T follicular helper cell (primary cell): ENCODE data around the gene OR56B1.
"Not testable (repeated sequence)": the region's sequence is repeated elsewhere in the genome, so short reads cannot be mapped to it uniquely, and the experiment has no call there.

Source experiments
- DNase-seq: peaks from one replicate; pipeline ENCODE4 v3.0.0-alpha.2; 2020; ENCODE audit warnings: low read depth
- total RNA-seq, 2 experiments: gene quantifications; one replicate each; lab custom pipeline; 2026; lab: John Stamatoyannopoulos, UW

The OR56B1 gene, protein sequence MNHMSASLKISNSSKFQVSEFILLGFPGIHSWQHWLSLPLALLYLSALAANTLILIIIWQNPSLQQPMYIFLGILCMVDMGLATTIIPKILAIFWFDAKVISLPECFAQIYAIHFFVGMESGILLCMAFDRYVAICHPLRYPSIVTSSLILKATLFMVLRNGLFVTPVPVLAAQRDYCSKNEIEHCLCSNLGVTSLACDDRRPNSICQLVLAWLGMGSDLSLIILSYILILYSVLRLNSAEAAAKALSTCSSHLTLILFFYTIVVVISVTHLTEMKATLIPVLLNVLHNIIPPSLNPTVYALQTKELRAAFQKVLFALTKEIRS
- 0 to 0.24 reads per million in 2 experiments for total RNA-seq

DNA sequence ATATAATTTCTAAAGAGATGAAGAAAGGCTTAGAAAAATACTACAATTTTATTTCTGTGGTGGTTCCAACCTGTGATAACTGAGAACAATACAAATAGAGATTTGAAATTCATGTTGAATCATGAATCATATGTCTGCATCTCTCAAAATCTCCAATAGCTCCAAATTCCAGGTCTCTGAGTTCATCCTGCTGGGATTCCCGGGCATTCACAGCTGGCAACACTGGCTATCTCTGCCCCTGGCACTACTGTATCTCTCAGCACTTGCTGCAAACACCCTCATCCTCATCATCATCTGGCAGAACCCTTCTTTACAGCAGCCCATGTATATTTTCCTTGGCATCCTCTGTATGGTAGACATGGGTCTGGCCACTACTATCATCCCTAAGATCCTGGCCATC lies at the start of gene OR56B1:
OR56B1 (plus strand) TSS at position 53 of the 400 bp plus-strand sequence; CDS start at position 122, 69 bp downstream.
- no peak for DNase-seq

GRCh38 chr11:5688482-5688881 lies 47.8 kb upstream of the OR56B1 start:
- DNase-seq: no peak

- peak; percentile 14 for DNase-seq
Observed at GRCh38 chr11:5689551-5689983, 46.7 kb upstream of the OR56B1 start, which contains the start of gene TRIM22. Gene TRIM22 (plus strand): TSS chr11:5689790. CDS start chr11:5696233, 6,443 bp downstream.

- no peak for DNase-seq
Observed at GRCh38 chr11:5690216-5690615, 46.0 kb upstream of the OR56B1 start.

- DNase-seq: no peak
Observed at GRCh38 chr11:5690736-5691135, 45.5 kb upstream of the OR56B1 start.

DNA sequence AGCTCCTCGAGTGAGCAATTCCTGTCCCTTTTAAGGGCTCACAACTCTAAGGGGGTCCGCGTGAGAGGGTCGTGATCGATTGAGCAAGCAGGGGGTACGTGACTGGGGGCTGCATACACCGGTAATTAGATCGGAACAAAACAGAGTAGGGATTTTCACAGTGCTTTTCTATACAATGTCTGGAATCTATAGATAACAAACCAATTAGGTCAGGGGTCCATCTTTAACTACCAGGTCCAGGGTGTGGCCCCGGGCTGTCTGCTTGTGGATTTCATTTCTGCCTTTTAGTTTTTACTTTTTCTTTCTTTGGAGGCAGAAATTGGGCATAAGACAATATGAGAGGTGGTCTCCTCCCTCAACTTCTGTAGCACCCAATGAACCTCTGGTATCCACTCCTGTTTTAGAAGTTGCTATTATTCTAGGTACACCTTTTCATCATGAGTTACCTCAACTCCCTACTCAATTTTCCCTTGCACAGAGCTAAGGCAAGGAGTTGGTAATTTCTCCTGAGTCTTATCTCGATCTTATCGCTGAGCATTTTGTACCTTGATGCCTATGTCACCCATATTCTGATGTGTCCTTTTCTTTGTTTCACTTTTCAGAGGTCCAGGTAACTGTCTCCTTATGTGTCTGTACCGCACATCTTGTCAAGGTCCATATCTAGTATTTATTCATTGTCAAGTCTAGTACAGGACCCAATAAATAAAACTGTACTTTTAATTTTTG lies 44.8 kb upstream of the OR56B1 start:
- not testable (repeated sequence) for DNase-seq

DNA sequence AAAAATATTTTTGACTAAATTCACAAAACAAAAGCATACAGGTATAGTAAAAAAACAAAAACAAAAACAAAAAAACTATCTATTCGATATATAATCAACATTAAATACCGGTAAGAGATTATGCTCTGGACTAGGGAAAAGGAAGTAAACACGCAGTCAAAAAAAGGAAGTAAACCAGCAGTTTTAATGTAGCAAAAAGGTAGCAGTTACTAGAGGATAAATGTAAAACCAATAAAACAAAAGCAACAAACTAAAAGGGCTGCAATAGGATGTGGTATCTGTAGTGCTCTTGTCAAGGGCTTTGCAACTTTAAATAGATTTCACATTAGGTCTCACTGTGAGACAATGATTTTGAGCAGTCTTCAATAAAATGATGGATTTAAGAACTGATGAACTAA lies 44.3 kb upstream of the OR56B1 start:
- DNase-seq: no peak

DNA sequence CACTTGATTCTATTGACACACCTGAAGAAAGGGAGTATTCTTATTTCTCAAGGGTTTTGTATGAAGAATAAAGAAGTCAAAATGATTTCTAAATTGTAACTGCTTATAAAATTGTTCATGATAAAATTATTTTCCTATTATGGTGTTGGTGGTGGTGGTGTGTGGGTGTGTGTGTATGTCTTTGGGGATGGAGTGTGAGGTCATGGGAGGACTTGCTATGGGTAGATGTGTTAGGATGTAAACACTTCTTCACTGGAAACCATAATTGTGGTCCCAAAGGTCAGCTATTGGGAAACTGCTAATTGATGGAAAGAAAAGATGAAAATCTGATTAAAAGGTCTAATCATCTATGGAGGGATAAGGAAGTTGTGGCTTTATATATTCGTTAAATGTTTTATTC lies 41.6 kb upstream of the OR56B1 start:
- no peak for DNase-seq

- no peak for DNase-seq
Observed at GRCh38 chr11:5695580-5695979, 40.7 kb upstream of the OR56B1 start.

DNA sequence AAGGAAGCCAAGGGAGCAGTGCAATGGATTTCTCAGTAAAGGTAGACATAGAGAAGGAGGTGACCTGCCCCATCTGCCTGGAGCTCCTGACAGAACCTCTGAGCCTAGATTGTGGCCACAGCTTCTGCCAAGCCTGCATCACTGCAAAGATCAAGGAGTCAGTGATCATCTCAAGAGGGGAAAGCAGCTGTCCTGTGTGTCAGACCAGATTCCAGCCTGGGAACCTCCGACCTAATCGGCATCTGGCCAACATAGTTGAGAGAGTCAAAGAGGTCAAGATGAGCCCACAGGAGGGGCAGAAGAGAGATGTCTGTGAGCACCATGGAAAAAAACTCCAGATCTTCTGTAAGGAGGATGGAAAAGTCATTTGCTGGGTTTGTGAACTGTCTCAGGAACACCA lies 40.0 kb upstream of the OR56B1 start:
- DNase-seq: no peak

DNA sequence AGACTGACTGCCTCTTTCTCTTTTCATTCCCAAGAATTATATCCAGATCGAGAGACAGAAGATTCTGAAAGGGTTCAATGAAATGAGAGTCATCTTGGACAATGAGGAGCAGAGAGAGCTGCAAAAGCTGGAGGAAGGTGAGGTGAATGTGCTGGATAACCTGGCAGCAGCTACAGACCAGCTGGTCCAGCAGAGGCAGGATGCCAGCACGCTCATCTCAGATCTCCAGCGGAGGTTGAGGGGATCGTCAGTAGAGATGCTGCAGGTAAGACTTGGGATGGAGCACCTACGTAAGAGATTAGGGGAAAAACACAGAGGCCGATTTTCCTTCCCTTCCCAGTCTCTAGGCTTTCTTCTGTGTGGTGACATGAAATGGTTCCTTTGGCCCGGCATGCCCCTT lies 38.0 kb upstream of the OR56B1 start:
- no peak for DNase-seq

GRCh38 chr11:5700421-5701054 lies 35.7 kb upstream of the OR56B1 start:
- DNase-seq: no peak

DNA sequence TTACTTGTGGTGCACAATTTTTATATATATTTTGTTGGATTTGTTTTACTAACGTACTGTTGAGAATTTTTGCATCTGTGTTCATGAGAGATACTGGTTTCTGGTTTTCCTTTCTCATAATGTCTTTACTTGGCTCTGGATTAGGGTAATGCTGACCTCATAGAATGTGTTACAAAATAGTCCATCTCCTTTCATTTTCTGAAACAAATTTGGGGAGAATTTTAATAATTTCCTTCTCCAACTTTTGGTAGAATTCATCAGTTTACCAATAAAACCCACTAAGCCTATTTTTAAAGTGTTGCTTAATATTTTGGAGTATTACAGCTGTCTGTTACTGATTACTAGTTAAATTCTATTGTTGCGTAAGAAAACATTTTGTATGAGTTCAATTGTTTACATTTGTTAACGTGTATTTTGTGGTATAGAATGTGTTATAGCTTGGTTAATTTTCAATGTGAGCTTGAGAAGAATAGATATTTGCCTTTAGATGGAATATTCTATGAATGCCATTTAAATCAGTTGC lies 35.1 kb upstream of the OR56B1 start:
- no peak for DNase-seq

DNA sequence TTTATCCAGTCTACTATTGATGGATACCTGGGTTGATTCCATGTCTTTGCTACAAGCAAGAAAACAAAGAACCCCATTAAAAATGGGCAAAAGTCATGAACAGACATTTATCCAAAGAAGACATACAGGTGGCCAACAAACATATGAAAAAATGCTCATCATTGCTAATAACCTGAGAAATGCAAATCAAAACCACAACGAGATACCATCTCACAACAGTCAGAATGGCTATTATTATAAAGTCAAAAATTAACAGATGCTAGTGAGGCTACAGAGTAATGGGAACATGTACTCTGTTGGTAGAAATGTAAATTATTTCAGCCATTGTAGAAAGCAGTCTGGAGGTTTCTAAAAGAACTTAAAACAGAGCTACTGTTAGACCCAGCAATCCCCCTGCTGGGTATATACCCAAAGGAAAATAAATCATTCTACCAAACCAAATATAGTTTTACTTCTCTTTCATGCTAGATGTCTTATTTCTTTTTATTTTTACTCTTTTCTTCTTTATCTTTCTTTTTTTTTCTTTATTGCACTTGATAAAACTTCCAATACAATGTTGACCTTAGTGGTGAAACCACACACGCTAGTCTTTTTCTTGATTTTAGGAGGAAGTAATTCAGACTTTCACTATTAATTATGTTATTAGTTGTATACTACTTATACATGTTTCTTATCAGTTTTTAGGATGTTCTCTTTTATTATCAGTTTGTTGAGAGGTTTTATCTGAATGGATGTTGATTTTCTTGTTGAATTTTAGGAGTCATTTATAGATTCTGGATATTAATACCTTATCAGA lies 32.3 kb upstream of the OR56B1 start:
- no peak for DNase-seq

DNA sequence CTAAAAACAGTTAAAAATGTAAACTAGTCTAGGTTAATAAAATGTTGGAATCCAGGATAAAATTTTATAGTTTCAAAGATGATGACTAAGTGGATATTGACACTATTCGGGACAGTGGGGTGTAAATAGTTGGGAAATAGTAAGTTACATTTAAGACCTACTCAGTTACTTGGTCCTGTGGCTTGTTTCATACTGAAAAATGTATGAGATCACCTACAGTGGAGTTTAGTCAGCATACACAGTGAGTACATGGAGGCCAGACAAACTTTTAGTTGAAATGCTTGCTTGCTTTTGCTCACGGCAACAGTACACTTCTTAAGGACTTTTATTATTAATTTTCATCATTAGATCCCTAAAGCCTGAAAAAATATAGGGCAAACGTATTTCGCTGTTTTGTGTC lies 30.6 kb upstream of the OR56B1 start:
- DNase-seq: no peak

- no peak for DNase-seq
Observed at GRCh38 chr11:5712507-5712906, 23.7 kb upstream of the OR56B1 start.

DNA sequence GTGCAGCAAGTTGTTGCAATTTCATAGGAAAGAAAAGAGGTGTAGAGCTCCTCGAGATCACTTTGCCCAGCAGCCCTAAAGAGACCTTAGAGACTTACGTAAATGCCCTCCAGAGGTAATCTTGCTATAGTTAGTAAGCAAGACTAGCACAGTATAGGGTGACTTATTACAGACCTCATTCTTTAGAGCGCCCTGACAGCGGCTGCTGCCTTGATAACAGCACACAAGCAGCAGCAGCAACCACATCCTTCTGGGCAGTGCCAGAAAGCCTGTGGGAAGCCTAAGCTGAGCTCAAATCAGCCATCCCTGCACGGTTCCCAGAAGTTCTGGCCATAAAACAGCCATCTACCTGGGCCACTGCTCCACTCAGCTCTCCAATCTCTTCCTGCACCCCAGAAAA lies 22.6 kb upstream of the OR56B1 start:
- no peak for DNase-seq

DNA sequence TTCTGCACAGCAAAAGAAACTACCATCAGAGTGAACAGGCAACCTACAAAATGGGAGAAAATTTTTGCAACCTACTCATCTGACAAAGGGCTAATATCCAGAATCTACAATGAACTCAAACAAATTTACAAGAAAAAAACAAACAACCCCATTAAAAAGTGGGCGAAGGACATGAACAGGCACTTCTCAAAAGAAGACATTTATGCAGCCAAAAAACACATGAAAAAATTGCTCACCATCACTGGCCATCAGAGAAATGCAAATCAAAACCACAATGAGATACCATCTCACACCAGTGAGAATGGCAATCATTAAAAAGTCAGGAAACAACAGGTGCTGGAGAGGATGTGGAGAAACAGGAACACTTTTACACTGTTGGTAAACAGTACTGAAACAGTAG lies 19.7 kb upstream of the OR56B1 start:
- not testable (repeated sequence) for DNase-seq

DNA sequence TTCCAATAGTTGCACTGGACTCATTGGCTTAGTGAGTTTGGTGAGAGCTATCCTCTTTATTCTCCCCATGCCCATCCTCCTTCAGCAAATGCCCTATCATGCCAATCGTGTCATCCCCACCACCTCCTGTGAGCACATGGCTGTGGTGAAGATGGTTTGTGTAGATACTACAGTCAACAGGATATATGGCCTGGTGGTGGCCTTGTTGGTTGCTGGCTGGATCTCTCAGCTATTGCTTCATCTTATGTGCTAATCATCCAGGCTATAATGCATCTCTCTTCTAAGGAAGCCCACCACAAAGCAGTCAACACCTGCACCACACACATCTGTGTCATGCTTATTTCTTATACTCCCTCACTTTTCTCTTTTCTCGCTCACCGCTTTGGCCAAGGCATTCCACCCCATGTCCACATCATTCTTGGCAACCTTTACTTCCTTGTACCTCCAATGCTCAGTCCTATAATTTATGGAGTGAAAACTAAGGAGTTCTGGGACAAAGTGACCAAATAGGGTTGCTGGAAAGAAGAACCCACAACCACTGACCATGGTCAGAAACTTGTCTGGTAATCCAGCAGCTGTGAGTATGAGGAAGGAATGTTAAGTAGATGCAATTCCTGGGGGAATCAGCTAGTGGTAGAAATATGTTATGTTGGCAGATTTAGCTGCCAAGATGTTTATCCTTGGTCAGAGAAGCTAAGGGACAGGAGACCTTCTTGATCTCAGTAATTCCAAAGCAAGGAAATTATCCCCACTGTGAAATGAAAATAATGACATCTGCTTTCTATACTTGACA lies 16.3 kb upstream of the OR56B1 start:
- DNase-seq: no peak

DNA sequence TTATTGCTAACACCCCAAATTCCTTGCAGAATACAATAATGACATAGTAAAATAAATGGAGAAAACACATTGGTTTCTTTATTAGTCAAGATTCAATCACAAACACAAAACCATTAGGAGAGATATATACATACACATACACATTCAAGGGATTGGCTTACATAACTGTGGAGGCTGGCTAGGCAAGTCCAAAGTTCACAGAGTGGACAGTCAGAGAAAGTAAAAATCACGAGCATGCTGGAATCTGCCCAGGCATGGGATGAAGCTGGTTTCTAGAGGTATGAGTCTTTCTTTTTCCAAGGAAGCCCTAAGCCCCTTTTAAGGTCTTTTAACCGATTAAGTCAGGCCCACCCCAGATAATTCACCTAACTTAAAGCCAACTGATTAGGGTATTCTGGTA lies 13.6 kb upstream of the OR56B1 start:
- no peak for DNase-seq

DNA sequence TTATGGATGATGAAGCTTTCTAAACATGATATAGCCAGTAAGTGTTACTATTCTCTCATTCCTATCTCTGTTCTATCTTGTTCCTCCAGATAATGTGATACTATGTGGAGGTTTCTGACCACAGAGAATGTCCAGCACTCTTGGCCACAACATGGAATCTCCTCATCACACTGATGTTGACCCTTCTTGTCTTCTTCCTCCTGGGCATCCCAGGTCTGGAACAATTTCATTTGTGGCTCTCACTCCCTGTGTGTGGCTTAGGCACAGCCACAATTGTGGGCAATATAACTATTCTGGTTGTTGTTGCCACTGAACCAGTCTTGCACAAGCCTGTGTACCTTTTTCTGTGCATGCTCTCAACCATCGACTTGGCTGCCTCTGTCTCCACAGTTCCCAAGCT lies 9.9 kb upstream of the OR56B1 start:
- no peak for DNase-seq
